Measurements from ENCODE around the gene PRKCH. TPM values are rescaled to one million over a fixed set of nuclear protein-coding genes. Genes with fewer than 3 reads are reported as not detected.

PRKCH gene
- total and polyA plus RNA-seq, 2 donors (not counting 3 experiments of a cell fraction or from before 2014, with no cell fraction given): 97.7 to 103 TPM

DNA sequence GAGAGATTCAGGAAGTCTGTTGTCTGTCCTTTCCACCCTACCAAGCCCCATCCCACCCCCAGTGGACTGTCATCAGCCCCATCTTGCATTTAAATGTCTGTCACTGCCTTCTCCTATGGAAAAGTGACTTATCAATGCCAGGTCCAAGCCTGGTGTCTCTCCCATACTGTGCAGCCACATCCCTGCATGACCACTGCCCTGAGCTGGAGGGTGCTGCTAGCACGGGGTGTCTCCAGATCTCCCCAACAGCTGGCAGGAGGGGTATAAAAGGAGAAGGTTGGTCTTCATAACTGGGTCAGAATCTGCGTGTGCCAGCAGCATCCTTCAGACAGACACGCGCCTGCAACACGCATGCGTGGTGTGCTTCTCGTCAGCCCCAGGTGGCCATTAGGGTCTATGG, 219.6 kb downstream of the PRKCH start:
- Histone ChIP-seq H3K9ac (replicated peaks; ENCODE audit: extremely low read depth, insufficient read depth, low read length) (no peak overlapping the region), H3K36me3 (ENCODE audit: control insufficient read depth in 2 of 2, extremely low read depth in 1 of 2, insufficient read depth in 2 of 2, low read length in 2 of 2) (peaks cover 0 to 13% of the 10 kb centered on the region in 2 experiments), H3K4me1 (ENCODE audit: control insufficient read depth, extremely low read depth, insufficient read depth, low read length) (peaks cover 22% of the 10 kb centered on the region), H3K9me1 (replicated peaks; ENCODE audit: control insufficient read depth, extremely low read depth, insufficient read depth, low read length) (no peaks in the 10 kb centered on the region), H4K20me1 (replicated peaks; ENCODE audit: control insufficient read depth, extremely low read depth, insufficient read depth, low read length) (no peaks in the 10 kb centered on the region), H3K79me2 (ENCODE audit: control insufficient read depth, insufficient read depth, low read length) (no peaks in the 10 kb centered on the region), H3K27ac (ENCODE audit: insufficient read depth, low read depth, low read length) (no peak overlapping the region), H3K4me3 (replicated peaks in 1 of 3; ENCODE audit: insufficient read depth in 1 of 3, low read depth in 1 of 3, low read length in 3 of 3) (no peak overlapping the region), H3K27me3 (ENCODE audit: control insufficient read depth in 2 of 2, insufficient read depth in 2 of 2, low read length in 2 of 2) (no peaks in the 10 kb centered on the region), H2AFZ (ENCODE audit: low read depth, low read length) (no peak overlapping the region), H3K4me2 (ENCODE audit: insufficient read depth, low read length) (no peak overlapping the region), H3K9me3 (replicated peaks; ENCODE audit: control insufficient read depth, insufficient read depth, low read length) (no peaks in the 10 kb centered on the region)
- TF ChIP-seq MYC (IDR thresholded peaks at IDR 0.05; ENCODE audit: low read depth, low read length) (no peak), POLR2AphosphoS5 (IDR thresholded peaks at IDR 0.05; ENCODE audit: insufficient read depth, low read depth, low read length) (no peak), JUN (IDR thresholded peaks at IDR 0.05; ENCODE audit: borderline replicate concordance, insufficient read depth, insufficient read length, low read depth) (no peak)
- TF ChIP-seq, protein P1, sequence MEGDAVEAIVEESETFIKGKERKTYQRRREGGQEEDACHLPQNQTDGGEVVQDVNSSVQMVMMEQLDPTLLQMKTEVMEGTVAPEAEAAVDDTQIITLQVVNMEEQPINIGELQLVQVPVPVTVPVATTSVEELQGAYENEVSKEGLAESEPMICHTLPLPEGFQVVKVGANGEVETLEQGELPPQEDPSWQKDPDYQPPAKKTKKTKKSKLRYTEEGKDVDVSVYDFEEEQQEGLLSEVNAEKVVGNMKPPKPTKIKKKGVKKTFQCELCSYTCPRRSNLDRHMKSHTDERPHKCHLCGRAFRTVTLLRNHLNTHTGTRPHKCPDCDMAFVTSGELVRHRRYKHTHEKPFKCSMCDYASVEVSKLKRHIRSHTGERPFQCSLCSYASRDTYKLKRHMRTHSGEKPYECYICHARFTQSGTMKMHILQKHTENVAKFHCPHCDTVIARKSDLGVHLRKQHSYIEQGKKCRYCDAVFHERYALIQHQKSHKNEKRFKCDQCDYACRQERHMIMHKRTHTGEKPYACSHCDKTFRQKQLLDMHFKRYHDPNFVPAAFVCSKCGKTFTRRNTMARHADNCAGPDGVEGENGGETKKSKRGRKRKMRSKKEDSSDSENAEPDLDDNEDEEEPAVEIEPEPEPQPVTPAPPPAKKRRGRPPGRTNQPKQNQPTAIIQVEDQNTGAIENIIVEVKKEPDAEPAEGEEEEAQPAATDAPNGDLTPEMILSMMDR (IDR thresholded peaks at IDR 0.05; ENCODE audit: extremely low read depth in 1 of 2, insufficient read depth in 1 of 2, low read depth in 1 of 2, low read length in 2 of 2): no peak
- ChIA-PET CTCF (no interaction called here), POLR2A (no interaction called here)
- intact Hi-C loops (cut with micrococcal nuclease) (no loop called here), dilution Hi-C loops (cut with MboI; ENCODE audit: extremely low pct_ligation_motif_present, low sequenced_read_pairs) (no loop called here)
- no TSS peak for BruUV-seq (replicated peaks)
- DNase-seq (ENCODE audit: low read depth, low spot score): no peak
- FAIRE-seq: no peak
